Progenitor cell of endocrine pancreas (in vitro differentiated cells): Measurements from ENCODE around the gene GALNT2. TPM values are rescaled to one million over a fixed set of nuclear protein-coding genes. Genes with fewer than 3 reads are reported as not detected.

Experiments
- DNase-seq: peaks from one replicate; pipeline ENCODE4 v3.0.0; 2021; ENCODE audit warnings: low spot score; ENCODE audit not compliant: unreplicated experiment
- H3K27ac Mint-ChIP-seq: 2 replicates; pipeline ENCODE4 v1.8.0; 2021; ENCODE audit warnings: mild to moderate bottlenecking, moderate library complexity, mixed read lengths
- H3K27me3 Mint-ChIP-seq: 2 replicates; pipeline ENCODE4 v1.8.0; 2021; ENCODE audit warnings: mixed read lengths
- H3K36me3 Mint-ChIP-seq: 2 replicates; pipeline ENCODE4 v1.8.0; 2022; ENCODE audit warnings: mixed read lengths; ENCODE audit not compliant: insufficient read depth
- H3K4me1 Mint-ChIP-seq: 2 replicates; pipeline ENCODE4 v1.8.0; 2021; ENCODE audit warnings: low read depth, mixed read lengths
- H3K4me3 Mint-ChIP-seq: 2 replicates; pipeline ENCODE4 v1.8.0; 2021; ENCODE audit warnings: low read depth, mild to moderate bottlenecking, moderate library complexity, mixed read lengths
- H3K9me3 Mint-ChIP-seq: 2 replicates; pipeline ENCODE4 v1.8.0; 2021; ENCODE audit warnings: low read depth, mixed read lengths
- CTCF ChIP-seq: fragments of 200-600 bp; sonication (generic); IDR thresholded peaks from one replicate; pipeline ENCODE4 v1.5.0; 2021; ENCODE audit warnings: antibody characterized with exemption, mild to moderate bottlenecking; ENCODE audit not compliant: unreplicated experiment
- total RNA-seq: library from RNA; stranded (reverse); gene quantifications from 2 replicates; pipeline ENCODE4 v1.2.1, GENCODE V29; 2021

GALNT2 gene
- total RNA-seq, 1 donor from 2014 or later = 95.2 TPM

- no peak for TF ChIP-seq CTCF
- Mint-ChIP-seq H3K27ac (no peak overlapping the region), H3K36me3 (peaks cover 1% of the 10 kb centered on the region), H3K4me1 (no peaks in the 10 kb centered on the region), H3K9me3 (no peaks in the 10 kb centered on the region), H3K4me3 (no peak overlapping the region), H3K27me3 (peaks cover 3% of the 10 kb centered on the region)
- no peak for DNase-seq
These were observed 248.1 kb downstream of the GALNT2 start for GRCh38 chr1:230315099-230315498.

- no peak for TF ChIP-seq CTCF
- no peak overlapping the region for H3K27ac Mint-ChIP-seq
- no peaks in the 10 kb centered on the region for H3K9me3 Mint-ChIP-seq
- H3K4me1 Mint-ChIP-seq = no peaks in the 10 kb centered on the region
- H3K4me3 Mint-ChIP-seq = no peak overlapping the region
- peaks cover 6% of the 10 kb centered on the region for H3K36me3 Mint-ChIP-seq
- DNase-seq = no peak
- no peaks in the 10 kb centered on the region for H3K27me3 Mint-ChIP-seq
These were observed 250.1 kb downstream of the GALNT2 start for GRCh38 chr1:230316864-230317745.

- no peak for TF ChIP-seq CTCF
- no peak overlapping the region for H3K4me3 Mint-ChIP-seq
- H3K4me1 Mint-ChIP-seq = no peaks in the 10 kb centered on the region
- H3K27ac Mint-ChIP-seq = no peak overlapping the region
- H3K9me3 Mint-ChIP-seq = no peaks in the 10 kb centered on the region
- peaks cover 9% of the 10 kb centered on the region for H3K36me3 Mint-ChIP-seq
- no peaks in the 10 kb centered on the region for H3K27me3 Mint-ChIP-seq
- DNase-seq = no peak
These were observed 251.1 kb downstream of the GALNT2 start for GRCh38 chr1:230317823-230318819.

- Mint-ChIP-seq H3K27ac (no peak overlapping the region), H3K27me3 (no peaks in the 10 kb centered on the region), H3K4me1 (no peaks in the 10 kb centered on the region), H3K4me3 (no peak overlapping the region), H3K36me3 (peaks cover 9% of the 10 kb centered on the region), H3K9me3 (no peaks in the 10 kb centered on the region)
- DNase-seq = no peak
- TF ChIP-seq CTCF = no peak
These were observed 252.1 kb downstream of the GALNT2 start for GRCh38 chr1:230319014-230319747.

GRCh38 chr1:230320804-230321203 lies 253.8 kb downstream of the GALNT2 start:
- Mint-ChIP-seq H3K4me1 (no peaks in the 10 kb centered on the region), H3K9me3 (no peaks in the 10 kb centered on the region), H3K27me3 (no peaks in the 10 kb centered on the region), H3K27ac (no peak overlapping the region), H3K4me3 (no peak overlapping the region), H3K36me3 (peaks cover 14% of the 10 kb centered on the region)
- no peak for TF ChIP-seq CTCF
- no peak for DNase-seq
